HG03469 (cell line): Measurements from ENCODE around the gene QPRT.
"Not testable (repeated sequence)": the region's sequence is repeated elsewhere in the genome, so short reads cannot be mapped to it uniquely, and the experiment has no call there.

Source experiments
- ATAC-seq: cut with Tn5 transposase; IDR thresholded peaks from one replicate; pipeline ENCODE4 v1.9.1; 2021; ENCODE audit warnings: mild to moderate bottlenecking, moderate library complexity, moderate number of reproducible peaks; ENCODE audit not compliant: unreplicated experiment

The QPRT gene

GRCh38 chr16:29678691-29679267 lies at the start of gene QPRT:
QPRT (plus strand) TSS chr16:29679180; CDS start chr16:29679198, 18 bp downstream.
- no peak for ATAC-seq

- not testable (repeated sequence) for ATAC-seq
Observed at GRCh38 chr16:29629318-29629717, 49.7 kb upstream of the QPRT start.

GRCh38 chr16:29631658-29632057 lies 47.3 kb upstream of the QPRT start:
- ATAC-seq = not testable (repeated sequence)

- ATAC-seq = not testable (repeated sequence)
Observed at GRCh38 chr16:29635902-29636301, 43.1 kb upstream of the QPRT start.

- not testable (repeated sequence) for ATAC-seq
Observed at GRCh38 chr16:29636368-29636767, 42.6 kb upstream of the QPRT start.

GRCh38 chr16:29638751-29639150 lies 40.2 kb upstream of the QPRT start:
- not testable (repeated sequence) for ATAC-seq

- no peak for ATAC-seq
Observed at GRCh38 chr16:29641561-29641960, 37.4 kb upstream of the QPRT start.

GRCh38 chr16:29643596-29643995 lies 35.4 kb upstream of the QPRT start:
- no peak for ATAC-seq

GRCh38 chr16:29644338-29644857 lies 34.6 kb upstream of the QPRT start:
- no peak for ATAC-seq

- no peak for ATAC-seq
Observed at GRCh38 chr16:29644973-29645693, 33.8 kb upstream of the QPRT start.

- no peak for ATAC-seq
Observed at GRCh38 chr16:29645694-29646187, 33.2 kb upstream of the QPRT start.

- no peak for ATAC-seq
Observed at GRCh38 chr16:29646947-29647346, 32.0 kb upstream of the QPRT start.

GRCh38 chr16:29649588-29650494 lies 29.1 kb upstream of the QPRT start:
- ATAC-seq = no peak

GRCh38 chr16:29650771-29651170 lies 28.2 kb upstream of the QPRT start:
- ATAC-seq = no peak

GRCh38 chr16:29651774-29652349 lies 27.1 kb upstream of the QPRT start:
- ATAC-seq = no peak

GRCh38 chr16:29653471-29653870 lies 25.5 kb upstream of the QPRT start:
- no peak for ATAC-seq

- ATAC-seq = not testable (repeated sequence)
Observed at GRCh38 chr16:29653890-29654289, 25.1 kb upstream of the QPRT start.

- ATAC-seq = no peak
Observed at GRCh38 chr16:29656688-29657523, 22.1 kb upstream of the QPRT start.

- no peak for ATAC-seq
Observed at GRCh38 chr16:29658705-29659104, 20.3 kb upstream of the QPRT start.
